Ishikawa (cell line): ENCODE data around the gene CYP2C9.

Experiments
- CEBPB ChIP-seq: IDR thresholded peaks from 2 replicates; pipeline ENCODE4 v1.6.1; 2012
- CREB1 ChIP-seq: IDR thresholded peaks from 2 replicates; pipeline ENCODE4 v1.6.1; 2012; ENCODE audit warnings: low read depth
- EGR1 ChIP-seq: IDR thresholded peaks from 2 replicates; pipeline ENCODE4 v1.6.1; 2012
- EP300 ChIP-seq: IDR thresholded peaks from 2 replicates; pipeline ENCODE4 v1.6.1; 2012; ENCODE audit warnings: borderline replicate concordance
- FOXM1 ChIP-seq: IDR thresholded peaks from 2 replicates; pipeline ENCODE4 v1.6.1; 2012; ENCODE audit warnings: low read depth, borderline replicate concordance
- MAX ChIP-seq: IDR thresholded peaks from 2 replicates; pipeline ENCODE4 v1.6.1; 2012
- NFIC ChIP-seq: IDR thresholded peaks from 2 replicates; pipeline ENCODE4 v1.6.1; 2012
- RAD21 ChIP-seq: IDR thresholded peaks from 2 replicates; pipeline ENCODE4 v1.6.1; 2012; ENCODE audit warnings: low read depth
- REST ChIP-seq: IDR thresholded peaks from 2 replicates; pipeline ENCODE4 v1.6.1; 2012; ENCODE audit warnings: low read depth, mild to moderate bottlenecking
- TAF1 ChIP-seq: IDR thresholded peaks from 2 replicates; pipeline ENCODE4 v1.6.1; 2012; ENCODE audit warnings: low read depth, mild to moderate bottlenecking
- TCF12 ChIP-seq: IDR thresholded peaks from 2 replicates; pipeline ENCODE4 v1.6.1; 2012; ENCODE audit warnings: low read depth
- TEAD4 ChIP-seq: IDR thresholded peaks from 2 replicates; pipeline ENCODE4 v1.6.1; 2012
- USF1 ChIP-seq: IDR thresholded peaks from 2 replicates; pipeline ENCODE4 v1.6.1; 2012
- YY1 ChIP-seq: IDR thresholded peaks from 2 replicates; pipeline ENCODE4 v1.6.1; 2012; ENCODE audit warnings: low read depth
- ZBTB7A ChIP-seq: IDR thresholded peaks from 2 replicates; pipeline ENCODE4 v1.6.1; 2012; ENCODE audit warnings: low read depth

Gene CYP2C9

GRCh38 chr10:94938383-94938782 lies at the start of gene CYP2C9:
TSS of gene CYP2C9 (plus strand) at chr10:94938658. CDS start at chr10:94938683, 25 bp downstream.
- TF ChIP-seq CREB1 (no peak), TEAD4 (no peak)

- TF ChIP-seq MAX (no peak), TEAD4 (no peak), EGR1 (no peak), USF1 (no peak), EP300 (no peak), TCF12 (no peak), TAF1 (no peak), RAD21 (no peak), REST (no peak), CREB1 (no peak), CEBPB (no peak), ZBTB7A (no peak), NFIC (no peak), YY1 (no peak)
Observed at GRCh38 chr10:94889123-94889522, 49.3 kb upstream of the CYP2C9 start.

GRCh38 chr10:94890264-94891022 lies 48.0 kb upstream of the CYP2C9 start:
- no peak for TF ChIP-seq EGR1
- no peak for TF ChIP-seq USF1
- TF ChIP-seq REST: no peak
- TF ChIP-seq CREB1: no peak
- TF ChIP-seq CEBPB: no peak
- TF ChIP-seq EP300: no peak
- no peak for TF ChIP-seq YY1
- TF ChIP-seq MAX: no peak
- TF ChIP-seq FOXM1: no peak
- TF ChIP-seq TAF1: no peak
- no peak for TF ChIP-seq ZBTB7A
- no peak for TF ChIP-seq TCF12
- no peak for TF ChIP-seq RAD21
- no peak for TF ChIP-seq TEAD4
- no peak for TF ChIP-seq NFIC

- no peak for TF ChIP-seq EGR1
- no peak for TF ChIP-seq CEBPB
- TF ChIP-seq CREB1: no peak
- no peak for TF ChIP-seq YY1
- TF ChIP-seq TCF12: no peak
Observed at GRCh38 chr10:94902080-94902479, 36.4 kb upstream of the CYP2C9 start.

GRCh38 chr10:94902570-94902969 lies 35.9 kb upstream of the CYP2C9 start:
- no peak for TF ChIP-seq CREB1
- no peak for TF ChIP-seq NFIC

GRCh38 chr10:94916423-94916822 lies 22.0 kb upstream of the CYP2C9 start:
- TF ChIP-seq CEBPB (no peak), CREB1 (no peak), FOXM1 (no peak), TAF1 (no peak)

- no peak for TF ChIP-seq CREB1
- TF ChIP-seq TEAD4: no peak
- no peak for TF ChIP-seq YY1
- TF ChIP-seq RAD21: no peak
- TF ChIP-seq REST: no peak
- TF ChIP-seq USF1: no peak
- TF ChIP-seq FOXM1: no peak
- TF ChIP-seq TCF12: no peak
- TF ChIP-seq ZBTB7A: no peak
- TF ChIP-seq EGR1: no peak
- TF ChIP-seq EP300: no peak
- no peak for TF ChIP-seq NFIC
- TF ChIP-seq CEBPB: no peak
- TF ChIP-seq TAF1: no peak
- no peak for TF ChIP-seq MAX
Observed at GRCh38 chr10:94936721-94937120, 1.7 kb upstream of the CYP2C9 start.
